WERI-Rb-1 (cell line): ENCODE data around the gene TUBA3D.
"Not testable (repeated sequence)": the region's sequence is repeated elsewhere in the genome, so short reads cannot be mapped to it uniquely, and the experiment has no call there.

Experiments
- DNase-seq: peaks from one replicate; pipeline ENCODE4 v3.0.0-alpha.2; 2020
- H3K27ac ChIP-seq: fragments of 250-450 bp; sonication (Bioruptor Pico); 2 replicates; pipeline ENCODE4 v1.5.1; 2020; ENCODE audit warnings: mild to moderate bottlenecking, moderate library complexity
- H3K27me3 ChIP-seq: fragments of 250-450 bp; sonication (Bioruptor Pico); 2 replicates; pipeline ENCODE4 v1.5.1; 2021; ENCODE audit warnings: mild to moderate bottlenecking, low read depth, moderate library complexity; ENCODE audit not compliant: insufficient read depth, severe bottlenecking
- H3K36me3 ChIP-seq: fragments of 250-450 bp; sonication (Bioruptor Pico); 2 replicates; pipeline ENCODE4 v1.5.1; 2020; ENCODE audit warnings: mild to moderate bottlenecking, moderate library complexity
- H3K4me3 ChIP-seq: 2 replicates; pipeline ENCODE4 v1.5.1; 2011; ENCODE audit warnings: low read depth, mild to moderate bottlenecking, control low read depth, low read length
- H3K9me3 ChIP-seq: fragments of 250-450 bp; sonication (Bioruptor Pico); 2 replicates; pipeline ENCODE4 v1.5.1; 2021; ENCODE audit warnings: mild to moderate bottlenecking, moderate library complexity; ENCODE audit not compliant: severe bottlenecking
- TF ChIP-seq, protein P1 (sequence below): IDR thresholded peaks from 2 replicates; pipeline ENCODE4 v1.5.1; 2011; ENCODE audit warnings: low read depth, mild to moderate bottlenecking, control low read depth, inconsistent platforms, low read length

TUBA3D gene

DNA sequence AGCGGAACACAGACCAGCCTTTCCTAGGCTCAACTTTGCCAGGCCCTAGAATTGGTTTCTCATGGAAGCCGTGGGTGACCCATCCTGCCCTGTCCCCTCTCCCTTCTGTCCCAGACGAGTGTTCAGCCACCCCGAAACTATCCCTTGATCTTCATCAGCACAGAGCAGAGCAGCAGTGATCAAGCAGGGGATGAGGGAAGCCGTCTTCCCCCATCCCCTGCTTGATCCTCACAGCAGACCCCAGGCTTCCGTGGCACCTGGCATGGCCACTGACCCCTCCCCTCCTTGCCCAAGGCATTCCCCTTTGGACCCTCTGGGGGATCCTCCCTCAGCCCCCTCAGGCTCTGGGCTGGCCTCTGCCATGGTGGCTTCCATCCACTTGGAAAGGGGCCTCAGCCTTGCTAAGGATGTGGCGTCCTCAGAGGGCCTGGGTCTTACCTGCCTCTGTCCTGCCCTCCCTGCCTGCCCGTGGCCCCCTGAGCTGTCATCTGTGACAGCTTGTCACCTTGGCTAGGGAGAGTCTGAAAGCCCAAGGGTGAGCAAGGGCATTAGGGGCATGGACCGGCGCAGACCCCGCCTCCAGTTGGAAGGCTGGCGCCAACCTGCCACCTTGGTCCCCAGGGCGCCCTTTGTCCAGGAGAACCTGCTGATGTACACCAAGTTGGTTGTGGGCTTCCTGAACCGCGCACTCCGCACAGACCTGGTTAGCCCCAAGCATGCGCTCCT, 41.4 kb downstream of the TUBA3D start:
- Histone ChIP-seq H3K9me3 (no peaks in the 10 kb centered on the region), H3K36me3 (no peaks in the 10 kb centered on the region), H3K27ac (no peak overlapping the region), H3K27me3 (no peaks in the 10 kb centered on the region), H3K4me3 (no peak overlapping the region)
- no peak for DNase-seq
- TF ChIP-seq, protein P1, sequence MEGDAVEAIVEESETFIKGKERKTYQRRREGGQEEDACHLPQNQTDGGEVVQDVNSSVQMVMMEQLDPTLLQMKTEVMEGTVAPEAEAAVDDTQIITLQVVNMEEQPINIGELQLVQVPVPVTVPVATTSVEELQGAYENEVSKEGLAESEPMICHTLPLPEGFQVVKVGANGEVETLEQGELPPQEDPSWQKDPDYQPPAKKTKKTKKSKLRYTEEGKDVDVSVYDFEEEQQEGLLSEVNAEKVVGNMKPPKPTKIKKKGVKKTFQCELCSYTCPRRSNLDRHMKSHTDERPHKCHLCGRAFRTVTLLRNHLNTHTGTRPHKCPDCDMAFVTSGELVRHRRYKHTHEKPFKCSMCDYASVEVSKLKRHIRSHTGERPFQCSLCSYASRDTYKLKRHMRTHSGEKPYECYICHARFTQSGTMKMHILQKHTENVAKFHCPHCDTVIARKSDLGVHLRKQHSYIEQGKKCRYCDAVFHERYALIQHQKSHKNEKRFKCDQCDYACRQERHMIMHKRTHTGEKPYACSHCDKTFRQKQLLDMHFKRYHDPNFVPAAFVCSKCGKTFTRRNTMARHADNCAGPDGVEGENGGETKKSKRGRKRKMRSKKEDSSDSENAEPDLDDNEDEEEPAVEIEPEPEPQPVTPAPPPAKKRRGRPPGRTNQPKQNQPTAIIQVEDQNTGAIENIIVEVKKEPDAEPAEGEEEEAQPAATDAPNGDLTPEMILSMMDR: no peak

DNA sequence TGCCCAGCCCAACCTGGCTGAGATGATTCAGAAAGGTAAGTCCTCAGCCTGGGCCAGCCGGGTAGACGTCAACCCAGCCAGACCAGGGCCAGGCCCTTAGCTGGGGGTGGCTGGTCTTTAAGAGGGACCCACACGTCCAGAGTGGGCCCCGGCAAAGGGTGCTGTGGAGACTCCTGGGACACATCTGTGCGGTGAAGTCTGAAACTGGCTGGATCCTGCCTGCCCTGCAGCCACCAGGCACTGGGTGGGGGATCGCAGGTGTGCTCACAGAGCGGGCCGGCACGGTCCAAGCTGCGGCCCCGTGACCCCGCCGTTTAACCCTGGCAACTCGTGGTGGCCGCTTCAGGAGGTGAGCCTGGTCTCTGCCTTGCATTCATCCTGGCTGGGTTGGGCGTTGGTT, 41.9 kb downstream of the TUBA3D start:
- H3K36me3 ChIP-seq: not testable (repeated sequence)

DNA sequence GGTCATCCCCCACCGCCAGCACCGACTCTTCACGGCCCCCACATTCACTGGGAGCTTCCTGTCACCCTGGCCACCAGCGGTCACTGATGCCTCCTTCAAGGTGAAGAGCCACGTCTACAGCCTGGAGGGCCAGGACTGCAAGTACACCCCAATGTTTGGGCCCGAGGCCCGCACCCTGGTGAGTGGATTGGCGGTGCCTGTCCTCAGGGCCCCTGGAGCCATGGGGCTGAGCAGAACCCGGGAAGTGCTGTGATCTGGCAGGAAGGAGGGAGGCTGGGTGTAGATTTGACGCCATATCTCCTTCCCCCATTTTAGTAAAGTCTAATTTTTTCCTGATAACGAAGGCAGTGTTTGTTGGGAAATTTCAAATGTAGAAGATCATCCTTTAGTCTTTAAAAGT, 42.6 kb downstream of the TUBA3D start:
- H3K9me3 ChIP-seq, H3K4me3 ChIP-seq, DNase-seq, H3K36me3 ChIP-seq, H3K27me3 ChIP-seq, H3K27ac ChIP-seq: not testable (repeated sequence)

More for the DNA sequence above, 41.9 kb downstream of the TUBA3D start:
- H3K4me3 ChIP-seq, DNase-seq, H3K27me3 ChIP-seq, H3K27ac ChIP-seq, H3K9me3 ChIP-seq: not testable (repeated sequence)

DNA sequence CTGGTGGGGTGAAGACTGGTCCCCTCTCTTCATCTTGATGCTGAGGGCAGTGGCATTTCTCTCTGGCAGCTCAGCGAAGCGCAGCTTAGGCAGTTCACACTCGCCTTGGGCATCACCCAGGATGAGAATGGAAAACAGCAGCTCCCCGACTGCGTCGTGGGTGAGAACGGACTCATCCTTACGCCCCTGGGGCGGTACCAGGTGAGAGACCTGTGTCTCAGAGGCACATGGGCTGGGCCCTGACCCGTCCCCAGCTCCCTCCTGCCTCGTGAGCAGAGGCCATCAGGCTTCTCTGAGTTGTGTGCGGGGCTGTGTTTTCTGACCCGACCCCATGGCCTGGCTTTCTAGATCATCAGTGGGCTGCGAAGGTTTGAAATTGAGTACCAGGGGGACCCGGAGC, 43.5 kb downstream of the TUBA3D start:
- TF ChIP-seq, protein P1: no peak
- no peak overlapping the region for H3K27ac ChIP-seq
- no peaks in the 10 kb centered on the region for H3K9me3 ChIP-seq
- no peaks in the 10 kb centered on the region for H3K36me3 ChIP-seq
- DNase-seq: no peak
- H3K27me3 ChIP-seq: no peaks in the 10 kb centered on the region
- H3K4me3 ChIP-seq: no peak overlapping the region

DNA sequence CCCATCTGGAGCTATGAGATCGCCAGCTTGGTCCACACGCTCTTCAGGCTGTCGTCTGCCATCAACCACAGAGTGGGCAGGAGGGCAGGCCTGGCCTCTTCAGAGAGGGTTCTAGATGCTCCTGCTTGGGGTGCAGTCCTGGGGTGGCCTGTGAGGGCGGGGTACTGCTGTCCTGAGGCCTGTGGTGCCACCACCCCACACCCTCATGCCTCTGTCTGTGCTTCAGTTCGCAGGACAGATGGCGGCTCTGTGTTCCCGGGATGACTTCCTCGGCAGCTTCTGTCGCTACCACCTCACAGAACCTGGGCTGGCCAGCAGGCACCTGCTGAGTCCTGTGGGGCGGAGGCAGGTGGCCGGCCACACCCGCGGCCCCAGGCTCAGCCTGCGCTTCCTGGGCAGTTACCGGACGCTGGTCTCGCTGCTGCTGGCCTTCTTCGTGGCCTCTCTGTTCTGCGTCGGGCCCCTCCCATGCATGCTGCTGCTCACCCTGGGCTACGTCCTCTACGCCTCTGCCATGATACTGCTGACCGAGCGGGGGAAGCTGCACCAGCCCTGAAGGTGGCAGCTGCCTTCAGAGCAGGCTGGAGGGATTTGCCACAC, 44.1 kb downstream of the TUBA3D start:
- not testable (repeated sequence) for DNase-seq, H3K9me3 ChIP-seq, H3K27ac ChIP-seq, H3K4me3 ChIP-seq, H3K27me3 ChIP-seq, H3K36me3 ChIP-seq

DNA sequence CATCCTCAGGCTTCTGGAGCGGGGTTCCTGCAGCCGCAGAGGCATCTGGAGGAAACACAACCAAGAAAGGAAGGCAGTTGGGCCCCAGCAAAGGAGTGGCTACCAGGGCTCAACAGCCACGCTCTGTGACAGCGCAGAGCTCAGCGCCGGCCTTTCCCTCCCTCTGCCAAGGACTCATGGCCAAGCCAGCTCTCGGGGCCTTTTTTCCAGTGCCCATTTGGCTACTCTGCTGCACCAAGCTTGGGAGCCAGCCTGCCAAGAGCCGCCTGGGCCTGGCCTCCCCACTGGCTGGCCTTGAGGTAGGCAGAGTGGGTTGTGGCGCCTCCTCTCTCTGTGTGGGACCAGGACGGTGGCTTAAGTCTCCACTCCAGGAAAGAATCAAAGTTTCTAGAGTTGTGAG, 44.6 kb downstream of the TUBA3D start:
- H3K27ac ChIP-seq: no peak overlapping the region
- H3K36me3 ChIP-seq: no peaks in the 10 kb centered on the region
- no peak for DNase-seq
- no peaks in the 10 kb centered on the region for H3K9me3 ChIP-seq
- TF ChIP-seq, protein P1: no peak
- H3K4me3 ChIP-seq: no peak overlapping the region
- no peaks in the 10 kb centered on the region for H3K27me3 ChIP-seq

DNA sequence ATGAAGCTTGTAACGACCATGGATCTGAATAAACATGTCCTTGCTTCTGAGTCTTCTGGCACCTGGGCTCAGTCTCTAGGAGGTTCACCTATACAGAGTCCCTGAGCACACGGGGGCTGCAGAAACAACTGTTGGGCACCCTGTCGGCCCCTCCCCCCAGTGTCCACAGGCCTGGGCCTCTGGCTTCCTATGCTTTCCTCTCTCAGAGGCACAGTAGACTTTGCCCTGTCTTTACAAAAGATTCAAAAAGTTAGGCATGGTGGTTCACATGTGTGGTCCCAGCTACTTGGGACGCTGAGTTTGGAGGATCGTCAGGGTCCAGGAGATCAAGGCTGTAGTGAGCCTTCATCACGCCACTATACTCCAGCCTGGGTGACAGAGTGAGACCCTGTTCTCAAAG, 45.6 kb downstream of the TUBA3D start:
- H3K27ac ChIP-seq, H3K9me3 ChIP-seq, H3K36me3 ChIP-seq, H3K4me3 ChIP-seq, DNase-seq, H3K27me3 ChIP-seq: not testable (repeated sequence)
